ENCODE data around the gene MAP3K14. TPM values are rescaled to one million over a fixed set of nuclear protein-coding genes. Genes with fewer than 3 reads are reported as not detected.

Gene MAP3K14
- total RNA-seq, 4 donors from 2014 or later, result 9.6 to 14.4 (median 11.9) TPM

GRCh38 chr17:45338023-45338781 is 21.4 kb upstream of the MAP3K14 start:
- WGBS, result 81% methylated on average over 5 of the region's 15 CpGs
- DNase-seq (ENCODE audit: low spot score in 2 of 2), result peak in 1 of 2 donors; percentile 72
- Histone ChIP-seq H3K27me3 (no peaks in the 10 kb centered on the region), H3K27ac (peak overlapping the region; percentile 82), H3K36me3 (no peaks in the 10 kb centered on the region), H3K9me3 (no peaks in the 10 kb centered on the region), H3K4me1 (peaks cover 25% of the 10 kb centered on the region), H3K4me3 (no peak overlapping the region)
- TF ChIP-seq EP300 (IDR thresholded peaks at IDR 0.05) (no peak), POLR2A (IDR thresholded peaks at IDR 0.05) (no peak), POLR2AphosphoS5 (IDR thresholded peaks at IDR 0.05) (no peak)

- peaks cover 20% of the 10 kb centered on the region for H3K4me1 ChIP-seq
These were observed 19.8 kb upstream of the MAP3K14 start for GRCh38 chr17:45336390-45337182.

DNA sequence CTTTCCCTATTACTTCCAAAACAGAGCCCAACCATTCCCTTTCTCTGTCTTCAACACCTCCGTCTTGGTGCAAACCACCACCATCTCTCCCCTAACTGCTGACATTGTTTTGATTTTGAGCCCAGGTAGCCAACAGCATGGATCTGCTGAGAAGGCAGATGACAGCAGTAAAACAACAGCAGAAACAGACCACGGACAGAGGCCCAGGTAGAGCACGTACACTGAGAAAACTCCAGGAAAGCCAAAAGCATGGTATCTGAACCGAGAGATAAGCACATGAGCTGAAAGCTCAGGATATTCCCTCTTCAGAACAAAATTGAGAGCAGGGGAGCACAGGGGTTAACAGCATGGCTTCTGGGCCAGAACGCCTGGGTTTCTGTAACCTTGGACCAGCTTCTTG is 18.9 kb upstream of the MAP3K14 start:
- Histone ChIP-seq H3K27me3 (no peaks in the 10 kb centered on the region), H3K27ac (no peak overlapping the region), H3K9me3 (no peaks in the 10 kb centered on the region), H3K4me1 (peaks cover 14% of the 10 kb centered on the region), H3K4me3 (no peak overlapping the region), H3K36me3 (no peaks in the 10 kb centered on the region)
- WGBS, result 93% methylated on average over 5 of the region's 5 CpGs
- peak; percentile 0 to 7 for DNase-seq (ENCODE audit: low spot score in 2 of 2)
- no peak for TF ChIP-seq POLR2AphosphoS5 (IDR thresholded peaks at IDR 0.05)

More at GRCh38 chr17:45336390-45337182, 19.8 kb upstream of the MAP3K14 start:
- Histone ChIP-seq H3K27me3 (no peaks in the 10 kb centered on the region), H3K36me3 (no peaks in the 10 kb centered on the region), H3K9me3 (no peaks in the 10 kb centered on the region), H3K4me3 (no peak overlapping the region), H3K27ac (no peak overlapping the region)
- 85% methylated on average over 9 of the region's 9 CpGs for WGBS
- DNase-seq (ENCODE audit: low spot score in 2 of 2), result peak in 1 of 2 donors; percentile 30
- TF ChIP-seq EP300 (IDR thresholded peaks at IDR 0.05), result no peak
- TF ChIP-seq POLR2AphosphoS5 (IDR thresholded peaks at IDR 0.05), result no peak
- TF ChIP-seq POLR2A (IDR thresholded peaks at IDR 0.05), result no peak
- TF ChIP-seq, protein P1, sequence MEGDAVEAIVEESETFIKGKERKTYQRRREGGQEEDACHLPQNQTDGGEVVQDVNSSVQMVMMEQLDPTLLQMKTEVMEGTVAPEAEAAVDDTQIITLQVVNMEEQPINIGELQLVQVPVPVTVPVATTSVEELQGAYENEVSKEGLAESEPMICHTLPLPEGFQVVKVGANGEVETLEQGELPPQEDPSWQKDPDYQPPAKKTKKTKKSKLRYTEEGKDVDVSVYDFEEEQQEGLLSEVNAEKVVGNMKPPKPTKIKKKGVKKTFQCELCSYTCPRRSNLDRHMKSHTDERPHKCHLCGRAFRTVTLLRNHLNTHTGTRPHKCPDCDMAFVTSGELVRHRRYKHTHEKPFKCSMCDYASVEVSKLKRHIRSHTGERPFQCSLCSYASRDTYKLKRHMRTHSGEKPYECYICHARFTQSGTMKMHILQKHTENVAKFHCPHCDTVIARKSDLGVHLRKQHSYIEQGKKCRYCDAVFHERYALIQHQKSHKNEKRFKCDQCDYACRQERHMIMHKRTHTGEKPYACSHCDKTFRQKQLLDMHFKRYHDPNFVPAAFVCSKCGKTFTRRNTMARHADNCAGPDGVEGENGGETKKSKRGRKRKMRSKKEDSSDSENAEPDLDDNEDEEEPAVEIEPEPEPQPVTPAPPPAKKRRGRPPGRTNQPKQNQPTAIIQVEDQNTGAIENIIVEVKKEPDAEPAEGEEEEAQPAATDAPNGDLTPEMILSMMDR (IDR thresholded peaks at IDR 0.05), result no peak

- peak; percentile 31 to 57 for DNase-seq (ENCODE audit: low spot score in 2 of 2)
- 93% methylated on average over 11 of the region's 11 CpGs for WGBS
- no peak for TF ChIP-seq POLR2A (IDR thresholded peaks at IDR 0.05)
These were observed 18.2 kb upstream of the MAP3K14 start for GRCh38 chr17:45334701-45335677.

DNA sequence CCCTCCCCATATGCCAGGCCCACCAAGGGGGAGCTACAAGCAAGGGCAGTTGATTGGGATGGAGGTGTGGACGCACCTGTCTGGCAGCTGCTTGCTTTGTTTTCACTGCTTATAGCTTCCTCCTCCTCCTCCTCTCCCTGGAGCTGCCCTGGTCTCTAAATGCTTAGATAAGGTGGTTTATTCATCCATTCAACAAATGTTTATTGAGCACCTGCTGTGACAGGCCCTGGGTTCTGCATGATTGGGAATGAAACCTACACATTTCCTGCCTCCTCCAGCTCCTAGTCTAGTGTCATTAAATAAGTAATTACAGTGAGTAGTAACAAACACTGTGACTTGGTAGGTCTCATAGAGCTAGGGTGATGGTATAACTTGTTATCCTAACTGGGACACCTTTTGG is 17.4 kb upstream of the MAP3K14 start:
- H3K4me3 ChIP-seq, result no peak overlapping the region
- no peak overlapping the region for H3K27ac ChIP-seq
- DNase-seq (ENCODE audit: low spot score in 2 of 2), result peak in 1 of 2 donors; percentile 43
- no peaks in the 10 kb centered on the region for H3K9me3 ChIP-seq
- WGBS, result 90% methylated on average over 1 of the region's 1 CpG
- no peaks in the 10 kb centered on the region for H3K27me3 ChIP-seq
- TF ChIP-seq EP300 (IDR thresholded peaks at IDR 0.05) (no peak), POLR2AphosphoS5 (IDR thresholded peaks at IDR 0.05) (no peak), POLR2A (IDR thresholded peaks at IDR 0.05) (no peak)
- TF ChIP-seq, protein P1 (IDR thresholded peaks at IDR 0.05), result no peak
- no peaks in the 10 kb centered on the region for H3K36me3 ChIP-seq
- peaks cover 14% of the 10 kb centered on the region for H3K4me1 ChIP-seq

More at GRCh38 chr17:45334701-45335677, 18.2 kb upstream of the MAP3K14 start:
- Histone ChIP-seq H3K27ac (no peak overlapping the region), H3K36me3 (no peaks in the 10 kb centered on the region), H3K4me3 (no peak overlapping the region), H3K4me1 (peaks cover 14% of the 10 kb centered on the region), H3K9me3 (no peaks in the 10 kb centered on the region), H3K27me3 (no peaks in the 10 kb centered on the region)

DNA sequence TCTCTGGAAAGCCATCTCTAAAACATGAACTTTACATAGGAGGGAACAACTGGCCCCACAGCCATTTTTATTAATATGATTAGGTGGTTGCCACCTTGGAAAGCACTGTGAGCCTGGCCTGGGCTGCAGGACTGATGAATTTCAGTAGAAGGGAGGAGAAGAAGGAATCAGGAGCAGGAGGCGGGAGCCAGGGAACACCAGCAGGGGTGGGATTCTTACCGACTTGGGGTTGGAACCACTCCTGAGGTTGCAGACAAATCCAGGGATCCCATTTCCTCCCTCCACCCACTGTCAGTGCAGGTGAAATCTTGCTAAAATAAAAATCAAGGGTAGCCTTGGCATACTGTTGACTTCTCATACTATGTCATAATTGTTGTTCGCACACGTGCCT is 16.9 kb upstream of the MAP3K14 start:
- peak in 1 of 2 donors; percentile 43 for DNase-seq (ENCODE audit: low spot score in 2 of 2)
- Histone ChIP-seq H3K4me3 (no peak overlapping the region), H3K9me3 (no peaks in the 10 kb centered on the region), H3K27ac (peak overlapping the region; percentile 7), H3K4me1 (peaks cover 9% of the 10 kb centered on the region), H3K27me3 (no peaks in the 10 kb centered on the region), H3K36me3 (no peaks in the 10 kb centered on the region)
- 89% methylated on average over 4 of the region's 4 CpGs for WGBS
- TF ChIP-seq POLR2A (IDR thresholded peaks at IDR 0.05), result no peak
- no peak for TF ChIP-seq EP300 (IDR thresholded peaks at IDR 0.05)
- TF ChIP-seq, protein P1 (IDR thresholded peaks at IDR 0.05), result no peak
- no peak for TF ChIP-seq POLR2AphosphoS5 (IDR thresholded peaks at IDR 0.05)

Measured in suprapubic skin (tissue), 4 donors.